Cardiac muscle cell (in vitro differentiated cells and primary cell): ENCODE data around the gene MVD. TPM values are rescaled to one million over a fixed set of nuclear protein-coding genes. Genes with fewer than 3 reads are reported as not detected.

Experiments used
- DNase-seq, 2 donors: peaks; one replicate each; pipeline versions ENCODE4 v3.0.0 to v3.0.0-alpha.2; 2010 to 2017; ENCODE audit warnings: low read depth in 1 of 2, low spot score in 1 of 2
- H3K27ac ChIP-seq: fragments of 200-600 bp; sonication (generic); 2 replicates; pipeline ENCODE4 v1.5.1; 2016
- H3K27me3 ChIP-seq: fragments of 200-600 bp; sonication (generic); 2 replicates; pipeline ENCODE4 v1.6.0; 2016; ENCODE audit warnings: control low read depth
- H3K36me3 ChIP-seq: fragments of 200-600 bp; sonication (generic); 2 replicates; pipeline ENCODE4 v1.5.1; 2016; ENCODE audit warnings: control low read depth
- H3K4me1 ChIP-seq: fragments of 200-600 bp; sonication (generic); 2 replicates; pipeline ENCODE4 v1.8.1; 2017; ENCODE audit warnings: low read depth, mild to moderate bottlenecking, mixed run types
- H3K4me3 ChIP-seq: fragments of 200-600 bp; sonication (generic); 2 replicates; pipeline ENCODE4 v1.5.1; 2016; ENCODE audit warnings: mild to moderate bottlenecking
- H3K9me3 ChIP-seq: fragments of 200-600 bp; sonication (generic); 2 replicates; pipeline ENCODE4 v1.5.1; 2017; ENCODE audit warnings: low read depth, mild to moderate bottlenecking, control low read depth
- CTCF ChIP-seq: IDR thresholded peaks from 2 replicates; pipeline ENCODE4 v1.5.1; 2012; ENCODE audit warnings: low read depth, mild to moderate bottlenecking, low read length
- polyA plus RNA-seq: library from polyadenylated mRNA; unstranded; fragments of >200 nt; fragmentation: Nextera tagmentation; extraction: Ambion mirVana; gene quantifications from 2 replicates; pipeline ENCODE4 v1.2.1, GENCODE V29; 2016
- total RNA-seq: library from RNA; depleted of rRNA; stranded (reverse); fragments of >200 nt; gene quantifications from 2 replicates; pipeline ENCODE4 v1.2.3, GENCODE V29; 2016

The MVD gene
- total and polyA plus RNA-seq, 2 experiments from 2014 or later, result 65.0 to 192 TPM

GRCh38 chr16:88700322-88700635 lies 37.4 kb upstream of the MVD start:
- Histone ChIP-seq H3K4me1 (peaks cover 3% of the 10 kb centered on the region), H3K36me3 (peaks cover 7% of the 10 kb centered on the region), H3K27me3 (no peaks in the 10 kb centered on the region), H3K9me3 (no peaks in the 10 kb centered on the region), H3K4me3 (no peak overlapping the region), H3K27ac (no peak overlapping the region)
- TF ChIP-seq CTCF, result no peak
- no peak for DNase-seq

- no peaks in the 10 kb centered on the region for H3K9me3 ChIP-seq
- H3K4me1 ChIP-seq, result no peaks in the 10 kb centered on the region
- H3K27ac ChIP-seq, result no peak overlapping the region
- no peaks in the 10 kb centered on the region for H3K27me3 ChIP-seq
- DNase-seq, result no peak
- H3K36me3 ChIP-seq, result peaks cover 7% of the 10 kb centered on the region
- TF ChIP-seq CTCF, result no peak
- no peak overlapping the region for H3K4me3 ChIP-seq
These were observed 36.3 kb upstream of the MVD start for GRCh38 chr16:88699180-88699579.

- peaks cover 7% of the 10 kb centered on the region for H3K36me3 ChIP-seq
- DNase-seq, result no peak
These were observed 35.8 kb upstream of the MVD start for GRCh38 chr16:88698646-88699045.

GRCh38 chr16:88697831-88698615 lies 35.1 kb upstream of the MVD start:
- H3K4me1 ChIP-seq, result peaks cover 2% of the 10 kb centered on the region
- no peaks in the 10 kb centered on the region for H3K27me3 ChIP-seq
- H3K4me3 ChIP-seq, result no peak overlapping the region
- no peaks in the 10 kb centered on the region for H3K9me3 ChIP-seq
- H3K36me3 ChIP-seq, result peaks cover 7% of the 10 kb centered on the region
- DNase-seq, result peak in 1 of 2 donors; percentile 13
- peak; percentile 32 for TF ChIP-seq CTCF
- no peak overlapping the region for H3K27ac ChIP-seq

More at GRCh38 chr16:88698646-88699045, 35.8 kb upstream of the MVD start:
- no peaks in the 10 kb centered on the region for H3K9me3 ChIP-seq
- TF ChIP-seq CTCF, result no peak
- no peak overlapping the region for H3K27ac ChIP-seq
- no peaks in the 10 kb centered on the region for H3K27me3 ChIP-seq
- H3K4me3 ChIP-seq, result no peak overlapping the region
- no peaks in the 10 kb centered on the region for H3K4me1 ChIP-seq

GRCh38 chr16:88697116-88697830 lies 34.4 kb upstream of the MVD start:
- Histone ChIP-seq H3K9me3 (no peaks in the 10 kb centered on the region), H3K4me3 (no peak overlapping the region), H3K36me3 (peaks cover 7% of the 10 kb centered on the region), H3K27ac (no peak overlapping the region), H3K4me1 (peaks cover 6% of the 10 kb centered on the region), H3K27me3 (no peaks in the 10 kb centered on the region)
- no peak for DNase-seq
- no peak for TF ChIP-seq CTCF
